GM23248 (cell line): ENCODE measurements around the gene DNAI1. TPM values are rescaled to one million over a fixed set of nuclear protein-coding genes. Genes with fewer than 3 reads are reported as not detected.

ENCODE experiments used
- DNase-seq: peaks from one replicate; pipeline ENCODE4 v3.0.0-alpha.2; 2015
- H2AFZ ChIP-seq: fragments of 200-600 bp; sonication (generic); 2 replicates; pipeline ENCODE4 v1.6.1; 2016; ENCODE audit warnings: antibody characterized with exemption
- H3F3A ChIP-seq: fragments of 200-600 bp; sonication (generic); 2 replicates; pipeline ENCODE4 v1.6.1; 2016; ENCODE audit warnings: mild to moderate bottlenecking, antibody characterized with exemption, mixed run types; ENCODE audit not compliant: insufficient read depth
- H3K27ac ChIP-seq: fragments of 200-600 bp; sonication (generic); 2 replicates; pipeline ENCODE4 v1.5.1; 2016; ENCODE audit warnings: mild to moderate bottlenecking
- H3K27me3 ChIP-seq: fragments of 200-600 bp; sonication (generic); replicated peaks from 2 replicates; pipeline ENCODE4 v1.6.1; 2016; ENCODE audit warnings: mild to moderate bottlenecking; ENCODE audit not compliant: insufficient read depth
- H3K36me3 ChIP-seq: fragments of 200-600 bp; sonication (generic); 2 replicates; pipeline ENCODE4 v1.6.1; 2016; ENCODE audit warnings: low read depth, mild to moderate bottlenecking
- H3K4me1 ChIP-seq: fragments of 200-600 bp; sonication (generic); 2 replicates; pipeline ENCODE4 v1.6.1; 2016; ENCODE audit warnings: mild to moderate bottlenecking; ENCODE audit not compliant: insufficient read depth
- H3K4me2 ChIP-seq: fragments of 200-600 bp; sonication (generic); one replicate; pipeline ENCODE4 v1.6.1; 2016; ENCODE audit warnings: mild to moderate bottlenecking; ENCODE audit not compliant: unreplicated experiment
- H3K4me3 ChIP-seq: fragments of 200-600 bp; sonication (generic); 2 replicates; pipeline ENCODE4 v1.5.1; 2016; ENCODE audit warnings: mild to moderate bottlenecking
- H3K79me2 ChIP-seq: fragments of 200-600 bp; sonication (generic); 2 replicates; pipeline ENCODE4 v1.6.1; 2016; ENCODE audit warnings: mild to moderate bottlenecking; ENCODE audit not compliant: insufficient read depth
- H3K9ac ChIP-seq: fragments of 200-600 bp; sonication (generic); 2 replicates; pipeline ENCODE4 v1.6.1; 2016; ENCODE audit warnings: mild to moderate bottlenecking
- H3K9me2 ChIP-seq: fragments of 200-600 bp; sonication (generic); 2 replicates; pipeline ENCODE4 v1.6.1; 2016; ENCODE audit warnings: mixed run types, mild to moderate bottlenecking, moderate library complexity; ENCODE audit not compliant: insufficient read depth
- H3K9me3 ChIP-seq: fragments of 200-600 bp; sonication (generic); one replicate; pipeline ENCODE4 v1.6.1; 2017; ENCODE audit warnings: low read depth
- H4K20me1 ChIP-seq: fragments of 200-600 bp; sonication (generic); 2 replicates; pipeline ENCODE4 v1.6.0; 2016; ENCODE audit not compliant: insufficient read depth
- EZH2 ChIP-seq: fragments of 200-600 bp; sonication (generic); IDR thresholded peaks from 2 replicates; pipeline ENCODE4 v1.6.1; 2018; ENCODE audit warnings: antibody characterized with exemption, mild to moderate bottlenecking; ENCODE audit not compliant: insufficient read depth, poor library complexity, severe bottlenecking
- EZH2phosphoT487 ChIP-seq: fragments of 200-600 bp; sonication (generic); IDR thresholded peaks from 2 replicates; pipeline ENCODE4 v1.6.1; 2018; ENCODE audit warnings: antibody characterized with exemption, moderate library complexity, mild to moderate bottlenecking, low read depth; ENCODE audit not compliant: insufficient read depth
- WGBS, 2 experiments: methylation state at CpG; one replicate each; pipeline ENCODE4 v1.1.6; 2015 to 2017; ENCODE audit warnings: low lambda C conversion rate in 2 of 2, low coverage in 1 of 2; ENCODE audit errors: missing lambda C conversion rate in 2 of 2; 5-methylcytosine and 5-hydroxymethylcytosine counted together
- in situ Hi-C: fragments of 300-500 bp; cut with MboI; formaldehyde crosslinking; loops from 2 replicates; pipeline ENCODE4 v1.15.0; 2020
- polyA plus RNA-seq: library from polyadenylated mRNA; unstranded; fragments of >200 nt; fragmentation: Nextera tagmentation; extraction: Ambion mirVana; gene quantifications from 2 replicates; pipeline ENCODE4 v1.2.1, GENCODE V29; 2016
- small RNA-seq: library from RNA; depleted of rRNA; stranded (forward); fragments of <200 nt; gene quantifications from one replicate; pipeline ENCODE3, GENCODE V24; 2014; ENCODE audit warnings: low read depth, low replicate concordance
- total RNA-seq: library from RNA; depleted of rRNA; stranded (reverse); fragments of >200 nt; shearing (Covaris generic); gene quantifications from 2 replicates; pipeline ENCODE4 v1.2.3, GENCODE V29; 2014; rRNA removed

Gene DNAI1
- total and polyA plus RNA-seq, 2 experiments from 2014 or later = not detected

DNA sequence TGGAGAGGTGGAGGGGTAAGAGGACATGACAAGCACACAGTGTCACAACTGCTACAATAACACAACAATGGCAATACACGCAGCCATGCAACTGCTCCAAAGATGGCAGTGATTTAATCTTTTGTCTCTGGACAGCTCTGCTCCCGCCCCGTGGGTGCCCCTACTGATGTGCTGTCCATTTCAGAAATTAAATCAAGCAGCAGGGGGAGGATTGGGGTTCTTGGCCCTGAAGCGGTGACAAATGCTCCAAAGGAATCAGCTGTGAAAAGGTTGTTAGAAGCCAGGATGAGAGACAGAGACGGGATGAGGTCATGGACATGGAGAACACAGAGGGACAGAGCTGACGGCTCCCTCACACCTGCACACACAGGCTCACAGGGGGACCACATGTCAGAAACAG lies 108.4 kb downstream of the DNAI1 start:
- H3K27me3 ChIP-seq = peaks cover 17% of the 10 kb centered on the region

DNA sequence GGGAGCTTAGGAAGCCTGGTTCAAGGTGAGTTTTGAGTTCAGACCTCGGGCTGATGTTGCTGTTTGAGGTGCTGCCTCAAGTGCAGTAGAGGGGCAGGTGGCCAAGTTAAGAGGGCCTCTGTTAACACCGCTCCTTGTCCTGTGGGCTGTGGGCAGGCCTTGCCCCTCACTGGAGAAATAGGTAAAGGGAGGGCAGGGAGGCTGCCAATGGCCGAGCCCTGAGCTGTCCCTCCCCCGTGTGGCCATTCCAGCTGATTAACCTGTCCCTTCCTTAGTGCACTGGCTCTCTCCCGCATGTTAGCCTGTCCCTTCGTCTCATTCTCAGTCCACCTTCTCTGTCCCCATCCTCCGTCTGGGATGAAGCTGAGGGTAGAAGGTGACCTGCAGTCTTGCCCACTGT lies 109.5 kb downstream of the DNAI1 start:
- in situ Hi-C loops = no loop called here
- Histone ChIP-seq H3K9ac (no peak overlapping the region), H3K27me3 (peaks cover 17% of the 10 kb centered on the region), H3K27ac (no peak overlapping the region), H3K36me3 (no peaks in the 10 kb centered on the region), H3K4me2 (no peak overlapping the region), H3F3A (no peaks in the 10 kb centered on the region), H3K9me2 (no peaks in the 10 kb centered on the region), H3K4me3 (no peak overlapping the region), H2AFZ (no peak overlapping the region), H3K9me3 (no peaks in the 10 kb centered on the region), H4K20me1 (no peaks in the 10 kb centered on the region), H3K79me2 (no peaks in the 10 kb centered on the region), H3K4me1 (no peaks in the 10 kb centered on the region)
- no peak for TF ChIP-seq EZH2
- TF ChIP-seq EZH2phosphoT487 = no peak
- DNase-seq = no peak
- WGBS, 2 experiments = 81 to 83% methylated on average over 7 of the region's 7 CpGs

More for the DNA sequence above, 108.4 kb downstream of the DNAI1 start:
- Histone ChIP-seq H3K9ac (no peak overlapping the region), H3K4me3 (no peak overlapping the region), H3K79me2 (no peaks in the 10 kb centered on the region), H3K9me3 (no peaks in the 10 kb centered on the region), H3F3A (no peaks in the 10 kb centered on the region), H2AFZ (no peak overlapping the region), H3K4me1 (no peaks in the 10 kb centered on the region), H3K27ac (no peak overlapping the region), H4K20me1 (no peaks in the 10 kb centered on the region), H3K4me2 (no peak overlapping the region), H3K36me3 (no peaks in the 10 kb centered on the region), H3K9me2 (no peaks in the 10 kb centered on the region)
- TF ChIP-seq EZH2 (no peak), EZH2phosphoT487 (no peak)
- WGBS, 2 experiments = 60 to 62% methylated on average over 6 of the region's 6 CpGs
- no peak for DNase-seq
- in situ Hi-C loops = no loop called here

DNA sequence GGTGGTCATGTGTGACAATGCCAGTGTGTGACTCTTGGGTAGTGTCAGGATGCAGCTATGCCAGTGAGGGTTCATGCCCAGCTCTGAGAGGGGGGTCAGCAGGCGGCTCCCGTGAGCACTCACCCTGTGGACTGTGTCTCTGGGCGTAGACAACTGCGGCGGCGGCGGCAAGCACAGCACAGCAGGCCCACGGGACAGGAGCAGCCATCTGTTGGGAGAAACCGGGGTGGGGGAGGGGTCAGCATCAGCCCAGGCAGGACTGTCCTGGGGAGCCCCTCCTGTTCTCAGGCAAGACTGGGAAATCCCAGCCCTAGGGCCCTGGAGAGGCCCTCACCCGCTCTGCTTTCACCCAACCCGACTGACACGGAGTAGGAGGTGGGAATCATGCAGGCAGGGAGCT lies 110.2 kb downstream of the DNAI1 start:
- Histone ChIP-seq H3K27me3 (peaks cover 17% of the 10 kb centered on the region), H3K9me3 (no peaks in the 10 kb centered on the region), H3F3A (no peaks in the 10 kb centered on the region), H3K9ac (no peak overlapping the region), H3K4me2 (no peak overlapping the region), H3K79me2 (no peaks in the 10 kb centered on the region), H3K27ac (no peak overlapping the region), H3K4me3 (no peak overlapping the region), H3K4me1 (no peaks in the 10 kb centered on the region), H4K20me1 (no peaks in the 10 kb centered on the region), H3K36me3 (no peaks in the 10 kb centered on the region), H3K9me2 (no peaks in the 10 kb centered on the region), H2AFZ (no peak overlapping the region)
- TF ChIP-seq EZH2 = no peak
- no peak for TF ChIP-seq EZH2phosphoT487
- WGBS, 2 experiments = 75% methylated on average over 12 of the region's 12 CpGs
- in situ Hi-C loops = no loop called here
- no peak for DNase-seq

DNA sequence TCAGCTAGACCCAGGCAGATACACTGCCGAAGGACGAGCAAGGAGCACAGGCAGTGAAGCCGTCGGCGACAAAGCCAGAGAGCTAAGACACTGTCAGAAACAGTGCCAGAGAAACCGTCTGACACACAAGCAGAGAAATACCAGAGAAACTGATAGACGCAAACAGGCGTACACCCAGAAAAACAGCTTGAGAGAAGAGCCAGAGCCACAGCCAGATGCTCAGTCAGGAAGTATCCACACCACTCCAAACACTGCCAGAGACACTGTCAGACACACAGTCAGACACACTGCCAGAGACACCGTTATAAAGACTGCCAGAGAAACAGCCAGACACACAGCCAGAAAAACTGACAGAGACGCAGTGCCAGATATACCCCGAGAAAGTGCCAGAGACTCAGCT lies 111.8 kb downstream of the DNAI1 start:
- 6% methylated on average over 11 of the region's 11 CpGs for WGBS, 2 experiments
- no peak overlapping the region for H3K27ac ChIP-seq

More for the DNA sequence above, 111.8 kb downstream of the DNAI1 start:
- no peak for DNase-seq
- Histone ChIP-seq H3K36me3 (no peaks in the 10 kb centered on the region), H3K9ac (no peak overlapping the region), H3K79me2 (no peaks in the 10 kb centered on the region), H3K27me3 (peaks cover 17% of the 10 kb centered on the region), H3K4me2 (no peak overlapping the region), H3K4me1 (no peaks in the 10 kb centered on the region), H3F3A (no peaks in the 10 kb centered on the region), H3K9me2 (no peaks in the 10 kb centered on the region), H4K20me1 (no peaks in the 10 kb centered on the region), H3K4me3 (no peak overlapping the region), H2AFZ (no peak overlapping the region), H3K9me3 (no peaks in the 10 kb centered on the region)
- TF ChIP-seq EZH2 (no peak), EZH2phosphoT487 (no peak)
- in situ Hi-C loops = no loop called here

Small RNA genes lying within 50 kb of the gene (small RNA-seq; reads per million reads assigned to genes)
- gene RN7SKP24 = not detected

Other genes with a start within 250 kb of the DNAI1 start
- 1.1 and 1.6 TPM in 2 replicates for gene KIF24, start 129.5 kb upstream of the DNAI1 start, total RNA-seq
- 0.95 and 0.99 TPM in 2 replicates for gene KIF24, start 129.5 kb upstream of the DNAI1 start, polyA plus RNA-seq
- gene NUDT2, start 129.2 kb upstream of the DNAI1 start, total RNA-seq = 7.6 and 12.5 TPM in 2 replicates
- 14.3 and 17.6 TPM in 2 replicates for gene NUDT2, start 129.2 kb upstream of the DNAI1 start, polyA plus RNA-seq
- 0.13 and 1.1 TPM in 2 replicates for gene MYORG, start 81.9 kb upstream of the DNAI1 start, total RNA-seq
- 0.72 and 0.73 TPM in 2 replicates for gene MYORG, start 81.9 kb upstream of the DNAI1 start, polyA plus RNA-seq
- gene FAM219A, start 235 bp upstream of the DNAI1 start, total RNA-seq = 9.1 and 12.3 TPM in 2 replicates
- gene FAM219A, start 235 bp upstream of the DNAI1 start, polyA plus RNA-seq = 7.6 and 7.8 TPM in 2 replicates
- not detected in 2 replicates for gene ENHO, start 64.2 kb downstream of the DNAI1 start, total RNA-seq
- gene ENHO, start 64.2 kb downstream of the DNAI1 start, polyA plus RNA-seq = 0.35 TPM in 1 of 2 replicates, not detected in the other
- not detected in 2 replicates for gene CNTFR, start 130.9 kb downstream of the DNAI1 start, total RNA-seq
- not detected in 2 replicates for gene CNTFR, start 130.9 kb downstream of the DNAI1 start, polyA plus RNA-seq
- gene RPP25L, start 153.3 kb downstream of the DNAI1 start, total RNA-seq = 16.9 and 28.7 TPM in 2 replicates
- gene RPP25L, start 153.3 kb downstream of the DNAI1 start, polyA plus RNA-seq = 21.0 and 25.0 TPM in 2 replicates
- 77.1 and 130 TPM in 2 replicates for gene DCTN3, start 161.7 kb downstream of the DNAI1 start, total RNA-seq
- 148 and 161 TPM in 2 replicates for gene DCTN3, start 161.7 kb downstream of the DNAI1 start, polyA plus RNA-seq
- 0.11 and 0.38 TPM in 2 replicates for gene ARID3C, start 170.3 kb downstream of the DNAI1 start, total RNA-seq
- not detected in 2 replicates for gene ARID3C, start 170.3 kb downstream of the DNAI1 start, polyA plus RNA-seq
- gene SIGMAR1, start 179.0 kb downstream of the DNAI1 start, total RNA-seq = 138 and 148 TPM in 2 replicates
- gene SIGMAR1, start 179.0 kb downstream of the DNAI1 start, polyA plus RNA-seq = 142 and 147 TPM in 2 replicates
- gene GALT, start 187.9 kb downstream of the DNAI1 start, total RNA-seq = 22.4 and 25.5 TPM in 2 replicates
- gene GALT, start 187.9 kb downstream of the DNAI1 start, polyA plus RNA-seq = 28.5 and 29.1 TPM in 2 replicates
- 50.7 and 52.3 TPM in 2 replicates for gene IL11RA, start 193.4 kb downstream of the DNAI1 start, total RNA-seq
- gene IL11RA, start 193.4 kb downstream of the DNAI1 start, polyA plus RNA-seq = 44.0 and 44.1 TPM in 2 replicates
- gene CCL27, start 203.9 kb downstream of the DNAI1 start, total RNA-seq = not detected in 2 replicates
- 0.48 and 0.50 TPM in 2 replicates for gene CCL27, start 203.9 kb downstream of the DNAI1 start, polyA plus RNA-seq
- not detected in 2 replicates for gene CCL19, start 232.5 kb downstream of the DNAI1 start, total RNA-seq
- not detected in 2 replicates for gene CCL19, start 232.5 kb downstream of the DNAI1 start, polyA plus RNA-seq